ENCODE results near the gene TSSC4.

Gene TSSC4

GRCh38 chr11:2436013-2436520, 35.5 kb downstream of the TSSC4 start:
- no peak for DNase-seq

- no peak for DNase-seq
Observed at GRCh38 chr11:2436521-2437031, 36.0 kb downstream of the TSSC4 start.

GRCh38 chr11:2437516-2437915, 37.0 kb downstream of the TSSC4 start:
- no peak for DNase-seq

GRCh38 chr11:2439820-2440219, 39.3 kb downstream of the TSSC4 start:
- no peak for DNase-seq

GRCh38 chr11:2440646-2441045, 40.1 kb downstream of the TSSC4 start:
- DNase-seq = no peak

- no peak for DNase-seq
Observed at GRCh38 chr11:2441171-2441570, 40.6 kb downstream of the TSSC4 start.

GRCh38 chr11:2442589-2442988, 42.0 kb downstream of the TSSC4 start:
- DNase-seq = no peak

- no peak for DNase-seq
Observed at GRCh38 chr11:2443406-2443805, 42.9 kb downstream of the TSSC4 start.

- DNase-seq = no peak
Observed at GRCh38 chr11:2443881-2444820, 43.6 kb downstream of the TSSC4 start, which contains the start of gene TRPM5. TSS of gene TRPM5 (minus strand) at chr11:2444514. CDS start at chr11:2423036, 21,478 bp downstream.

- DNase-seq = no peak
Observed at GRCh38 chr11:2444821-2445745, 44.5 kb downstream of the TSSC4 start, which contains the start of gene KCNQ1. TSS of gene KCNQ1 (plus strand) at chr11:2445008. CDS start at chr11:2445099, 91 bp downstream.

- no peak for DNase-seq
Observed at GRCh38 chr11:2445746-2446551, 45.4 kb downstream of the TSSC4 start.

- DNase-seq = no peak
Observed at GRCh38 chr11:2446590-2447252, 46.2 kb downstream of the TSSC4 start.

- DNase-seq = no peak
Observed at GRCh38 chr11:2447253-2447950, 46.9 kb downstream of the TSSC4 start.

GRCh38 chr11:2447951-2448650, 47.6 kb downstream of the TSSC4 start:
- no peak for DNase-seq

- no peak for DNase-seq
Observed at GRCh38 chr11:2448661-2449547, 48.4 kb downstream of the TSSC4 start.

- DNase-seq = no peak
Observed at GRCh38 chr11:2449548-2450320, 49.2 kb downstream of the TSSC4 start.

- no peak for DNase-seq
Observed at GRCh38 chr11:2450321-2451041, 49.9 kb downstream of the TSSC4 start.

GRCh38 chr11:2451336-2451735, 50.8 kb downstream of the TSSC4 start:
- no peak for DNase-seq
